WTC11 (cell line): ENCODE results near the gene ENPP7. TPM values are rescaled to one million over a fixed set of nuclear protein-coding genes. Genes with fewer than 3 reads are reported as not detected.

Source experiments
- ATAC-seq: fragments of 200-7000 bp; cut with Tn5 transposase; 2 replicates; pipeline ENCODE4 v1.10.0; 2021; ENCODE audit warnings: mild to moderate bottlenecking, moderate library complexity
- CTCF ChIA-PET: fragments of 300-600 bp; sonication (Branson Sonifier 250); formaldehyde crosslinking; loops from one replicate; lab custom pipeline; 2021; ENCODE audit warnings: antibody characterized with exemption; lab: Charles Lee
- POLR2A ChIA-PET: fragments of 350-600 bp; sonication (Branson Sonifier 250); formaldehyde crosslinking; loops from one replicate; lab custom pipeline; 2021; ENCODE audit warnings: antibody characterized with exemption; lab: Charles Lee
- DNase-seq: peaks from one replicate; pipeline ENCODE4 v3.0.0; 2021; ENCODE audit warnings: low spot score
- H3K27ac Mint-ChIP-seq: 2 replicates; pipeline ENCODE4 v1.8.0; 2021; ENCODE audit warnings: mixed read lengths
- H3K27me3 Mint-ChIP-seq: 2 replicates; pipeline ENCODE4 v1.8.0; 2021; ENCODE audit warnings: low read depth, mild to moderate bottlenecking, moderate library complexity, mixed read lengths
- H3K36me3 Mint-ChIP-seq: 2 replicates; pipeline ENCODE4 v1.8.0; 2021; ENCODE audit warnings: mixed read lengths
- H3K4me1 Mint-ChIP-seq: 2 replicates; pipeline ENCODE4 v1.8.0; 2022; ENCODE audit warnings: mixed read lengths
- H3K4me3 Mint-ChIP-seq: 2 replicates; pipeline ENCODE4 v1.8.0; 2021; ENCODE audit warnings: mild to moderate bottlenecking, moderate library complexity, mixed read lengths
- H3K9me3 Mint-ChIP-seq: 2 replicates; pipeline ENCODE4 v1.8.0; 2021; ENCODE audit warnings: mixed read lengths
- AFF4 ChIP-seq: sonication (generic); formaldehyde crosslinking; IDR thresholded peaks from 2 replicates; pipeline ENCODE4 v1.8.1; 2023; ENCODE audit warnings: mild to moderate bottlenecking, missing genetic modification reagents, borderline replicate concordance
- ETV6 ChIP-seq: sonication (generic); formaldehyde crosslinking; IDR thresholded peaks from 2 replicates; pipeline ENCODE4 v1.8.1; 2022; ENCODE audit warnings: mild to moderate bottlenecking, missing genetic modification reagents
- GABPB1 ChIP-seq: sonication (generic); formaldehyde crosslinking; IDR thresholded peaks from 2 replicates; pipeline ENCODE4 v1.8.1; 2023; ENCODE audit warnings: mild to moderate bottlenecking, missing genetic modification reagents
- GRHL2 ChIP-seq: fragments of 250-450 bp; sonication (Bioruptor Pico); IDR thresholded peaks from 2 replicates; pipeline ENCODE4 v1.8.0; 2022; ENCODE audit warnings: mild to moderate bottlenecking, moderate library complexity; ENCODE audit not compliant: insufficient replicate concordance, severe bottlenecking
- NFYB ChIP-seq: sonication (generic); formaldehyde crosslinking; conservative IDR thresholded peaks from 2 replicates; pipeline ENCODE4 v1.8.0; 2022; ENCODE audit warnings: low read depth, missing genetic modification reagents
- SMAD4 ChIP-seq: sonication (generic); formaldehyde crosslinking; IDR thresholded peaks from 2 replicates; pipeline ENCODE4 v1.8.0; 2022; ENCODE audit warnings: mild to moderate bottlenecking, missing genetic modification reagents
- TP53 ChIP-seq: sonication (generic); formaldehyde crosslinking; IDR thresholded peaks from 2 replicates; pipeline ENCODE4 v1.8.1; 2023; ENCODE audit warnings: mild to moderate bottlenecking, missing genetic modification reagents
- ZBTB21 ChIP-seq: sonication (generic); formaldehyde crosslinking; IDR thresholded peaks from 2 replicates; pipeline ENCODE4 v1.8.1; 2023; ENCODE audit warnings: mild to moderate bottlenecking, missing genetic modification reagents, borderline replicate concordance
- total RNA-seq: library from RNA; stranded (reverse); gene quantifications from 3 replicates; pipeline ENCODE4 v1.2.3, GENCODE V29; 2021
- TF ChIP-seq, protein P1 (sequence below): sonication (generic); formaldehyde crosslinking; conservative IDR thresholded peaks from 2 replicates; pipeline ENCODE4 v1.8.1; 2023; ENCODE audit warnings: mild to moderate bottlenecking, low read depth, missing genetic modification reagents, moderate library complexity
- TF ChIP-seq, protein P2 (sequence below): sonication (generic); formaldehyde crosslinking; IDR thresholded peaks from 2 replicates; pipeline ENCODE4 v1.8.0; 2022; ENCODE audit warnings: mild to moderate bottlenecking, missing genetic modification reagents
- TF ChIP-seq, protein P3 (sequence below): fragments of 200-600 bp; IDR thresholded peaks from 2 replicates; pipeline ENCODE4 v1.8.0; 2022; ENCODE audit warnings: antibody characterized with exemption
- TF ChIP-seq, protein P4 (sequence below): sonication (generic); formaldehyde crosslinking; IDR thresholded peaks from 2 replicates; pipeline ENCODE4 v1.8.1; 2023; ENCODE audit warnings: mild to moderate bottlenecking, missing genetic modification reagents, moderate library complexity

Gene ENPP7
- total RNA-seq, 1 experiment from 2014 or later: not detected

- TF ChIP-seq SMAD4 (no peak), GRHL2 (CRISPR knock-in tag) (no peak), GABPB1 (CRISPR knock-in tag) (no peak), ETV6 (CRISPR knock-in tag) (no peak), TP53 (CRISPR knock-in tag) (no peak), ZBTB21 (CRISPR knock-in tag) (no peak), NFYB (CRISPR knock-in tag) (no peak), AFF4 (CRISPR knock-in tag) (no peak)
- TF ChIP-seq, protein P1, sequence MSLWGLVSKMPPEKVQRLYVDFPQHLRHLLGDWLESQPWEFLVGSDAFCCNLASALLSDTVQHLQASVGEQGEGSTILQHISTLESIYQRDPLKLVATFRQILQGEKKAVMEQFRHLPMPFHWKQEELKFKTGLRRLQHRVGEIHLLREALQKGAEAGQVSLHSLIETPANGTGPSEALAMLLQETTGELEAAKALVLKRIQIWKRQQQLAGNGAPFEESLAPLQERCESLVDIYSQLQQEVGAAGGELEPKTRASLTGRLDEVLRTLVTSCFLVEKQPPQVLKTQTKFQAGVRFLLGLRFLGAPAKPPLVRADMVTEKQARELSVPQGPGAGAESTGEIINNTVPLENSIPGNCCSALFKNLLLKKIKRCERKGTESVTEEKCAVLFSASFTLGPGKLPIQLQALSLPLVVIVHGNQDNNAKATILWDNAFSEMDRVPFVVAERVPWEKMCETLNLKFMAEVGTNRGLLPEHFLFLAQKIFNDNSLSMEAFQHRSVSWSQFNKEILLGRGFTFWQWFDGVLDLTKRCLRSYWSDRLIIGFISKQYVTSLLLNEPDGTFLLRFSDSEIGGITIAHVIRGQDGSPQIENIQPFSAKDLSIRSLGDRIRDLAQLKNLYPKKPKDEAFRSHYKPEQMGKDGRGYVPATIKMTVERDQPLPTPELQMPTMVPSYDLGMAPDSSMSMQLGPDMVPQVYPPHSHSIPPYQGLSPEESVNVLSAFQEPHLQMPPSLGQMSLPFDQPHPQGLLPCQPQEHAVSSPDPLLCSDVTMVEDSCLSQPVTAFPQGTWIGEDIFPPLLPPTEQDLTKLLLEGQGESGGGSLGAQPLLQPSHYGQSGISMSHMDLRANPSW (CRISPR knock-in tag): no peak
- TF ChIP-seq, protein P2, sequence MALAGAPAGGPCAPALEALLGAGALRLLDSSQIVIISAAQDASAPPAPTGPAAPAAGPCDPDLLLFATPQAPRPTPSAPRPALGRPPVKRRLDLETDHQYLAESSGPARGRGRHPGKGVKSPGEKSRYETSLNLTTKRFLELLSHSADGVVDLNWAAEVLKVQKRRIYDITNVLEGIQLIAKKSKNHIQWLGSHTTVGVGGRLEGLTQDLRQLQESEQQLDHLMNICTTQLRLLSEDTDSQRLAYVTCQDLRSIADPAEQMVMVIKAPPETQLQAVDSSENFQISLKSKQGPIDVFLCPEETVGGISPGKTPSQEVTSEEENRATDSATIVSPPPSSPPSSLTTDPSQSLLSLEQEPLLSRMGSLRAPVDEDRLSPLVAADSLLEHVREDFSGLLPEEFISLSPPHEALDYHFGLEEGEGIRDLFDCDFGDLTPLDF (CRISPR knock-in tag): no peak
- TF ChIP-seq, protein P3, sequence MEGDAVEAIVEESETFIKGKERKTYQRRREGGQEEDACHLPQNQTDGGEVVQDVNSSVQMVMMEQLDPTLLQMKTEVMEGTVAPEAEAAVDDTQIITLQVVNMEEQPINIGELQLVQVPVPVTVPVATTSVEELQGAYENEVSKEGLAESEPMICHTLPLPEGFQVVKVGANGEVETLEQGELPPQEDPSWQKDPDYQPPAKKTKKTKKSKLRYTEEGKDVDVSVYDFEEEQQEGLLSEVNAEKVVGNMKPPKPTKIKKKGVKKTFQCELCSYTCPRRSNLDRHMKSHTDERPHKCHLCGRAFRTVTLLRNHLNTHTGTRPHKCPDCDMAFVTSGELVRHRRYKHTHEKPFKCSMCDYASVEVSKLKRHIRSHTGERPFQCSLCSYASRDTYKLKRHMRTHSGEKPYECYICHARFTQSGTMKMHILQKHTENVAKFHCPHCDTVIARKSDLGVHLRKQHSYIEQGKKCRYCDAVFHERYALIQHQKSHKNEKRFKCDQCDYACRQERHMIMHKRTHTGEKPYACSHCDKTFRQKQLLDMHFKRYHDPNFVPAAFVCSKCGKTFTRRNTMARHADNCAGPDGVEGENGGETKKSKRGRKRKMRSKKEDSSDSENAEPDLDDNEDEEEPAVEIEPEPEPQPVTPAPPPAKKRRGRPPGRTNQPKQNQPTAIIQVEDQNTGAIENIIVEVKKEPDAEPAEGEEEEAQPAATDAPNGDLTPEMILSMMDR: no peak
- TF ChIP-seq, protein P4, sequence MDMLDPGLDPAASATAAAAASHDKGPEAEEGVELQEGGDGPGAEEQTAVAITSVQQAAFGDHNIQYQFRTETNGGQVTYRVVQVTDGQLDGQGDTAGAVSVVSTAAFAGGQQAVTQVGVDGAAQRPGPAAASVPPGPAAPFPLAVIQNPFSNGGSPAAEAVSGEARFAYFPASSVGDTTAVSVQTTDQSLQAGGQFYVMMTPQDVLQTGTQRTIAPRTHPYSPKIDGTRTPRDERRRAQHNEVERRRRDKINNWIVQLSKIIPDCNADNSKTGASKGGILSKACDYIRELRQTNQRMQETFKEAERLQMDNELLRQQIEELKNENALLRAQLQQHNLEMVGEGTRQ (CRISPR knock-in tag): no peak
- H3K36me3 Mint-ChIP-seq: peaks cover 48% of the 10 kb centered on the region
- H3K27me3 Mint-ChIP-seq: peaks cover 32% of the 10 kb centered on the region
- H3K4me1 Mint-ChIP-seq: peaks cover 55% of the 10 kb centered on the region
- ChIA-PET POLR2A (interaction anchor here (0.9 kb wide), 1 partner anchor 10 kb away, joined by 3 read pairs; no protein-coding TSS in a partner anchor), CTCF (interaction anchor here (0.8 to 1.0 kb wide), 3 partner anchors 39 to 76 kb away, joined by 3 read pairs; no protein-coding TSS in a partner anchor)
- H3K9me3 Mint-ChIP-seq: no peaks in the 10 kb centered on the region
- H3K4me3 Mint-ChIP-seq: no peak overlapping the region
- no peak for DNase-seq
- H3K27ac Mint-ChIP-seq: no peak overlapping the region
- no peak for ATAC-seq
Measured at GRCh38 chr17:79784353-79785016, 53.7 kb downstream of the ENPP7 start.
